Hepatic stellate cell (primary cell): Measurements from ENCODE around the gene CRMP1.

Source experiments
- DNase-seq: peaks from one replicate; pipeline ENCODE4 v3.0.0; 2011; ENCODE audit warnings: low spot score

CRMP1 gene

GRCh38 chr4:5888222-5889001 is 4.5 kb downstream of the CRMP1 start:
- DNase-seq = no peak

DNA sequence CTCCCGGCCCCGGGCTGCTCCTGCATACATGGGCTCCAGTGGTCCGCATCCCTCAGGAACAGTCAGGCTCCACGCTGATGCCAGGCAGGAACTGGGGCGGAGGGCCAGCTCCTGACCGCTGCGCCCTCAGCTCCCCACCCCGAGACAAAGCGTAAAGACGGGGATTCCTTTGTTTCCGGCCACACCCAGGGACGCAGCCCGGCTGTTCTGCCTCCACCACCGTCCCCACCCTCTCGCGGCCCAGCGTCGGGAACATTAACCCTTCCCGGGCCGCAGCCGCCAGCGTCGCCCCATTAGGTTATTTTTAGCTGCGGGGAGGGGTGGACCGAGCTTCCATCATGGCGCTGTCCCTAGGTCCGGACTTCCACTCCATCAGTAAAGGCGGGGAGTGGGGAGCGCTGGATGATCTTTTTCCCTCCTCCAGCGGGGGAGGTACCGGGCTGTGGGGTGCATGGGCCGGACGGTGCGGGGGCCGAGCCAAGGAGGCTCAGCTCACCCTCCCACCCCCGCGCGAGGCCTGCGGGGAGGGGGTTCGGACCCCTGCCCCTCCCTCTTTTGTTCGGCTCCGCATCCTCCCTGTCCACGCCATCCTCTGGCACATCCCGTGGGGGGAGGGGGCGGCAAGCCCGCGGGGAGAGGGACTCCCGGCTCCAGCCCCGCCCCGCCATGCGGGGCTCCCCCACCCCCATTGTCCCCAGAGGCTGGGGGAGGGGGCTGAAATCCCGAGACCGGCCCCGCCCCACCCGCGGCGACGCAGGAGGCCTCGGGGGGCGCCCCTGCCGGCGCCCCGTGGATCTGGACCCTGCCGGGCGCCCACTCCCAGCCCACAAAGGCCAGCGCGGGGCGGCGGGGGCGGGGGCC is 5.3 kb downstream of the CRMP1 start:
- DNase-seq = no peak

DNA sequence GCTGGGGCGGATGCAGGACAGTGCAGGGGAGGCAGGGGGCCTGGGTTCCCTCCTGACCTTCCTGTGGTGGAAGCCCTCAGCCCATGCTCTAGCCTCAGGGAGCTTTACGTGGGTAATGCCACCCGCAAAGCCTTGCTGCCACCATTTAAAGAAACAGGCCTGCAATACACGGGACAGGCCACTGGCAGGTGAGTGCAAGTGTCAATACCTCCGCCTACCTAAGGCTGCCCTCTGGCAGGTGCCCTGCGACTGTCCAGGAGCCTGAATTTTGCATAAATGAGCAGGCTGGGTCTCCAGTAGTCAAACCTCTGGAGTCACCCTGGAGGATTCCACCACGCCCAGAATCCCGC is 5.9 kb downstream of the CRMP1 start:
- no peak for DNase-seq

DNA sequence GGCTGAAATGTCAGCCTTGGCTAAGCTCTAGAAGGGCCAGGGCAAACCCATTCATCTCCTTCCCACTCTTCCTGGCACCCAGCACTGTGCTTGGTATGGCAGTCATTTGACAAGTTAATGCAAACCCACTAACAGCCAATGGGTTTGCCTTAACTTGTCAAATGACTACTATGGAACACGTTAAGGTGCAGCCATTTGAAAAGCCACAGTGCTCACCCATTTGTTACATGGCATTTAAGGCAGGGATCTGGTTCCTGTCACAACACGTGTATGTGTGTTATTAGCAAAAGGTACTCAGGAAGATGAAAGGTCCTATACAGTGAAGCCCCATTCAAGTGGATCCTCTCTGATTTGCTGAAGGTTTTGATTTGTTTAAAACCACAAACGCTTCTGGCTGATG is 7.2 kb downstream of the CRMP1 start:
- no peak for DNase-seq

- no peak for DNase-seq
These were observed 8.1 kb downstream of the CRMP1 start for GRCh38 chr4:5884796-5885195.

- DNase-seq = no peak
These were observed 9.0 kb downstream of the CRMP1 start for GRCh38 chr4:5883916-5884315.

DNA sequence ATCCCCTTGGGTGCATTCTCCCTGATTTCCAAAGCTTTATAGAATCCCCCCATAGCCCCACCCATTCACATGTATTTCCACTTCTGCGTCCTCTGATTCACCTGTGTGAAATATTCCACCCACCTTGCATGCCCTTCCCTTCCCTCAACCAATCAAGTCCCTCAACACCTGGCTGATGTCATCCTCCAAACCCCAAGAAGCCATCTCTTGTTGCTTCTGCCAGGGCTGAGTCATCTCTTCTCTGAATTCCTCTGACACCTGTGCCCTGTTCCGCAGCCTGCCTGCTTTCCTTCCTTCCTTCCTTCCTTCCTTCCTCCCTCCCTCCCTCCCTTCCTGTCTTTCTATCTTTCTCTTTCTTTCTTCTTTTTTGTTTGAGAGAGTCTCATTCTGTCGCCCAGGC is 9.9 kb downstream of the CRMP1 start:
- DNase-seq = no peak

DNA sequence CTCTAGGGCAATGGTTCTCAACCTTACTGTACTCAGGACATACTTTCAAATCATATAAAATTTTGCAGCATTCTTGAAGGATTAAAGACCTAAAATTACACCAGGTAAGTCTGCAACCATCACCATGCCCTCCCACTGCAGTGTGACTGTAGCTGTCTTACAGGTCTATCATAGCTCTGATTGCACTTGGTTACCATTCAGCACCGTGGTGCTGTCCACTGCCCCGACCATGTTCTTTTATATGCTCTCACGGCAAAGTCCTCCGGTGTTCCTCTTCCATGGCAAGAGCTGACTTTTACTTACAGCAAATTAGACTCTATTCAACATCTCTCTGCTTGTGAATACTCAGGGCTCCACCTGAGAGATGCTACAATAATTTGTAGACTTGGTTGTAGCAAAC is 11.5 kb downstream of the CRMP1 start:
- DNase-seq = no peak

- DNase-seq = no peak
These were observed 14.5 kb downstream of the CRMP1 start for GRCh38 chr4:5878359-5878758.

GRCh38 chr4:5877392-5877791 is 15.5 kb downstream of the CRMP1 start:
- DNase-seq = no peak

DNA sequence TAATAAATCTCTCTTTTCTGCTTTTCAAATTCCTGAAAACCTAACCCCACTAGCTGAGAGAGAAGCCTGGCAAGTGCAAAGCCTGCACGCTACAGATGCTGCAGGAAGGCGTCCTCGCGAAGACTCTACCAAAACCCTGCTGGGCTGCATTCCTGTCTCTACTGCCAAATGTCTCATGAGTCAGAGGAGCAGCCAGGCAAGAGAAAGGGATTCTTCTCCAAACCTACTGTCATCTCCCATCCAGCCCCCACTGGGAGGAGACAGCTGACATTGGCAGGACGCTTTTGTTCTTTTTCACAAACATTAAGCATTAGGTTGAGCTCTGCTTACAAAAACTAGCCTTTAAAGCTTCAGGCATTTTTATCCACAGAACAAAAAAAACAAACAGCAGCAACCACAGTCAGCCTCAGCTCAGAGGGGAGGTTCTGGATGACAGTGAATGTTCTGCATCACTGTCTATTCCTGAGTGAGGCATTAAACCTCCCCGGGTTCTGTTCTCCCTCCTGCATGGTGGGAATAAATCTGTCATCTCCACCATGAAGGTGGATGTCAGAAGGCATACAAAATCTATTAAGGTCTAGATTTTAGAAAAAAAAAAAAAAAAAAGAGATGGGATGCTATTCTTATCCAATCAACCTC is 18.0 kb downstream of the CRMP1 start:
- DNase-seq = no peak

DNA sequence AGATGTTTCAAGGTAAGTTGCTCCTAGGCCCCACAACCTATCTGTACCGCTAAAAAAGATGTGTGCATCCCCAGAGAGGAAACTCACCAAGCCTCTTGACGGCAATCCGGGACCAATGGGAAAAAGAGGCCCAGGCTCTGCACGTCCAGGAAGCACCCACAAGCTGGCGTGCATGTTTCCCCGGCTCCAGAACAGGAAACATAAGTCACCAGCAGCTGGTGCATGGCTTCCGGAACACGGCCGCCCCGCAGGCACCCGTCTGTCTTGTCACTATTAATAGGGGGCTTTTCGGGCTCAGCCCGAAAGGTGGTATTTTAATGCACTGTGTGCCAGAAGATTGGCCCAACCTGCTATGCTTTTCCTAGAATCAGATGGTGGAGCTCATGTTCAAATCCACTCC is 22.2 kb downstream of the CRMP1 start:
- no peak for DNase-seq

DNA sequence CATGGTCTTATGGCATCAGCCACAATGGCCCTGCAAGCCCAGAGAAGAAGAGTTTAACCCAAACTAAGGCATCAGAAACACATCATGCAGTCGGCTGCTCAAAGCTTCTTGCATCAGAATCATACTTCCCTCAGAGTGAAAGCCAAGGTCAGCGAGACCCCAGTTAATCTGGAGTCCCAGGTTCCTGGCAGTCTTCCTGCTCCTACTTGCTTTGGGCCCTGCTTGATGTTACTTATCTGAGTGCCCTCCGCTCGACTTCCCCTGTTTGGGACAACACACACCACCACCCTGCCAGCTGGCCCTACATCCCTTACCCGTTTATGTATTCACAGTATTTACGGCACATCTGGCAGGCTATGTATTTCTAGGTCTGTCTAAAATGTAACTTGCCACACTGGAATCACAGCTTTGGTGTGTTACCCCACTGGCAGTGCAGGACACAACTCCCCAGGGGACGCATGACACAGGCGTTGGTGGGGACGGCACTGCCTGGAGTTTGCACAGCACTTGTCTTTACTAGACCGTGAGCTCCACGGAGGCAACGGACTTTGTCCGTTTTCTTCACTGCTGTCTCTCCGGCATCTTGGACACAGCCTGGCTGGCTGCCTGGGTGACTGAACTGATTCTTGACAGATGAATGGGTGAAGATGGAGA is 22.8 kb downstream of the CRMP1 start:
- no peak for DNase-seq

DNA sequence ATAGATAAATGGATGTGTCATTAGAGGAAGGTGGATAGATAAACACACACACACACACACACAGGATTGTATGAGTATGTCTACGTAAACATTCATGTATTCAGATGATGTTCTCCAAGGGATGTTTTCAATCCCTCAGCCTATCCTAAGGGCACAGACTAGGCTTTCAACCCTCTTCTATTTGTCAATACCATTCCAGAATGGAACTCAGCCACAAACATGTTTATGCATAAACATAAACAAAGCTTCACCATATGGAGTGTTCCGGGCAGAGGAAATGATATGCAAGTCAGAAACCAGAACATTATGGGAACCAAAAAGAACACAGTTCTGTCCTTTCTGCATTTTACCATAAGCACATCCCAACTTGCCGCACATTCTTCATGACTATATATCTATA is 25.0 kb downstream of the CRMP1 start:
- DNase-seq = no peak

DNA sequence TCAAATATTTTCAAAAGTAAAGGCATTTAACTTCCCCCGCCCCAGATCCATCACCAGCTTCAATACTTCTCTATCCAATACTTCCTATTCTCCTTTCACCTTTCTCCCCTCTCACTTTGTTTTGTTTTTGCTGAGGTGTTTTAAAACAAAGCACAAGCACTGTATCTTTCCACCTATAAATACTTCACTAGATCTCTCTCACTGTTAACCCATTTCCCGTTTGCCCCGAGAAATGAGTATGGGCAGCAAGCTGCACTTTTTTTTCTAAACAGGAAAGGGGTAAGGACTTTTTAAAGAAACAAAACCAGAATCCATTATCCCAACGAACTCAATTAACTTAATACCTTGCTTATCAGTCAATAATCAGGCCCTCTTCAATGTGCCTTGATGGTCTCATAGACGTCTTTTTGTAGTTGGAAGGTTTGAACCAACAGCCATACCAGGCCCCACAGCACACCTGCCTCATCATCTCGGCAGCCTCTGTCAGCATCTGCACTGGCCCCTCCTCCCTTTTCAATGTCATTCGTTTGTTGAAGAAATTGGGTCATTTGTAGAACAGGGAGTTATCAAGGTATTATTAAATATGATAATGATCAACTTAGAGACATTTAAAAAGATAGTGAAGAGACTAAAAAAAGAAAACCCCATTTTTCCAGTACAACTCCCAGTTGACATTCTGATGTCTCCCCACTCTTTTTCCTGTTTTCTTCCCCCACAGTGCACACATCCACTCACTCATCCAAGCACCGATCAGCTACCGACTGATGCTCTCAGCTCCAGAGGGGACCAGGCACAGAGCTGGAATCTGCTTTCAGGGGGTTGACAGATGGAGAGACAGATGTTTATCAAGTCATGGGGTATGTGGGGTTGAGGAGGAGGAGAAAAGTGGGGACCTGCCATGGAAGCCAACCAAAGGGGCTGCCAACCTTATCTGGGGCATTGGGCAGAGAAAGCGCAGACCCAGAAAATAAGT is 25.8 kb downstream of the CRMP1 start:
- no peak for DNase-seq

- DNase-seq = no peak
These were observed 26.8 kb downstream of the CRMP1 start for GRCh38 chr4:5865896-5866599.

GRCh38 chr4:5863461-5864113 is 29.3 kb downstream of the CRMP1 start:
- peak; percentile 54 for DNase-seq

DNA sequence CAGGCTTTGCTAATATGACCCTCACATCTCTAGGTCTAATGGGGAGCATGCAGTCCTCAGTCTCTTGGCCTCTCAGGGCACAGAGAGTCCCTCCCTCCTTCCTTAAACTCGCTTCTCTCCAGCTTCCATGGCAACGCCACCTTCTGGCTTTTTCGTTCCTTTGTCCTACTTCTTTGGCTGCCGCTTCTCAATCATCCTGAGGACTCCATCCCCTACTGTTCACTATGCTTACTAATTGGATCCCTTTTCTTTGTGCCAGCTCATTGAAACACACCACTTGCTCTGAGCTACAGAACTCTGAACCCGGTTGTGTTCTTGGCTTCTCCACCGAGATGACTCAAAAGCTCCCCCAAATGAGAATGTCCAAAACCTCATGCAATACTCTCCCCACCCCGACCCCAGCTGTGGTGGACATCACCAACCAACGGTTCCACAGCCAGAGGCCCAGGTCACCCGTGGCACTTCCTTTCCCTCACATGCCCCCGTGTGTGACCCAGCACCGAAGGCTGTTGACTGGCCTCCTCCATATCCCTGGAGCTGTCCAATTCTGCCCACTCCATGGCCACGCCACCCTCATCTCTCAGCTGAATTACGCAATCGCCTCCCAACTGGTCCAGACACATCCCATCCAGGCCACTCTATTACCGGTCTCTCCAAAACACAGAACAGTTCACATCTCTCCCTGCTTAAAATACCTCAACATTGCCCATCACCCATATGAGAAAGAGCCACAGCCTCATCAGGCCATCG is 34.7 kb downstream of the CRMP1 start:
- no peak for DNase-seq

DNA sequence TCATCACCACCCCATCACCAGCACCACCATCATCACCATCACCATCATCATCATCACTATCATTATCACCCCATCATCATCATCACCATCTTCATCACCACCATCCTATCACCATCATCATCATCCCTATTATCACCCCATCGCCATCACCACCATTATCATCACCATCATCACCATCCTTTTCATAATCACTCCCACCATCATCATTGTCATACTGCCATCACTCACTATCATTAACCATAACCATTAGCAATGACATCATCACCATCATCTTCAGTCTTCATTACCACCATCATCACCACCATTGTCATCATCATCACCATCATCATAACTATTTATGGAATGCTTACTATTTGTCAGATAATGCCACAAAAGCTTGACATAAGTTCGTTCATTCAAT is 35.7 kb downstream of the CRMP1 start:
- no peak for DNase-seq
